Measurements from ENCODE around the gene MXD4.

MXD4 gene

GRCh38 chr4:2258091-2259035, 3.5 kb downstream of the MXD4 start:
- 94% methylated on average over 16 of the region's 18 CpGs for WGBS (ENCODE audit: insufficient coverage)
- ChIA-PET POLR2A (no interaction called here), CTCF (interaction anchor here (1.1 to 2.7 kb wide), 4 partner anchors 12 to 156 kb away, joined by 3 to 9 read pairs (median 4); no protein-coding TSS in a partner anchor)
- Histone ChIP-seq H3K4me1 (ENCODE audit: control extremely low read depth in 1 of 4, control insufficient read depth in 4 of 4, insufficient read depth in 4 of 4, low read length in 3 of 4) (peaks cover 0 to 31% (median 19%) of the 10 kb centered on the region in 4 experiments), H3K27ac (ENCODE audit: insufficient read depth in 1 of 2, low read depth in 1 of 2, low read length in 2 of 2, poor library complexity in 1 of 2, severe bottlenecking in 2 of 2) (no peak overlapping the region), H3K36me3 (ENCODE audit: control insufficient read depth in 4 of 4, insufficient read depth in 4 of 4, low read length in 3 of 4) (peaks cover 4 to 61% (median 19%) of the 10 kb centered on the region in 4 experiments), H3K4me3 (ENCODE audit: control insufficient read depth in 1 of 7, extremely low read depth in 1 of 7, insufficient read depth in 4 of 7, low read depth in 2 of 7, low read length in 6 of 7) (no peak overlapping the region), H3K9me3 (ENCODE audit: control extremely low read depth in 1 of 5, control insufficient read depth in 4 of 5, insufficient read depth in 2 of 5, low read depth in 1 of 5, low read length in 4 of 5) (no peaks in the 10 kb centered on the region), H3K27me3 (replicated peaks in 2 of 5; ENCODE audit: control insufficient read depth in 4 of 5, insufficient read depth in 5 of 5, low read length in 4 of 5) (no peaks in the 10 kb centered on the region)
- no peak for DNase-seq

GRCh38 chr4:2257361-2258081, 4.4 kb downstream of the MXD4 start:
- ChIA-PET POLR2A (interaction anchor here (0.6 to 0.8 kb wide), 2 partner anchors 13 to 34 kb away, joined by 3 read pairs; no protein-coding TSS in a partner anchor), CTCF (interaction anchor here (1.1 to 2.7 kb wide), 5 partner anchors 24 to 156 kb away, joined by 3 to 9 read pairs (median 4); no protein-coding TSS in a partner anchor)
- Histone ChIP-seq H3K9me3 (ENCODE audit: control extremely low read depth in 1 of 5, control insufficient read depth in 4 of 5, insufficient read depth in 2 of 5, low read depth in 1 of 5, low read length in 4 of 5) (no peaks in the 10 kb centered on the region), H3K27me3 (replicated peaks in 2 of 5; ENCODE audit: control insufficient read depth in 4 of 5, insufficient read depth in 5 of 5, low read length in 4 of 5) (no peaks in the 10 kb centered on the region), H3K4me1 (ENCODE audit: control extremely low read depth in 1 of 4, control insufficient read depth in 4 of 4, insufficient read depth in 4 of 4, low read length in 3 of 4) (peaks cover 0 to 25% (median 13%) of the 10 kb centered on the region in 4 experiments), H3K36me3 (ENCODE audit: control insufficient read depth in 4 of 4, insufficient read depth in 4 of 4, low read length in 3 of 4) (peaks cover 4 to 70% (median 23%) of the 10 kb centered on the region in 4 experiments), H3K4me3 (ENCODE audit: control insufficient read depth in 1 of 7, extremely low read depth in 1 of 7, insufficient read depth in 4 of 7, low read depth in 2 of 7, low read length in 6 of 7) (no peak overlapping the region), H3K27ac (ENCODE audit: insufficient read depth in 1 of 2, low read depth in 1 of 2, low read length in 2 of 2, poor library complexity in 1 of 2, severe bottlenecking in 2 of 2) (no peak overlapping the region)
- WGBS (ENCODE audit: insufficient coverage) = 97% methylated on average over 12 of the region's 14 CpGs
- no peak for DNase-seq

- H3K27ac ChIP-seq (ENCODE audit: insufficient read depth in 1 of 2, low read depth in 1 of 2, low read length in 2 of 2, poor library complexity in 1 of 2, severe bottlenecking in 2 of 2) = no peak overlapping the region
- ChIA-PET POLR2A (interaction anchor here (0.8 kb wide), 1 partner anchor 34 kb away, joined by 3 read pairs; no protein-coding TSS in a partner anchor), CTCF (interaction anchor here (1.1 to 2.7 kb wide), 4 partner anchors 25 to 157 kb away, joined by 3 to 9 read pairs (median 4); no protein-coding TSS in a partner anchor)
- WGBS (ENCODE audit: insufficient coverage) = 84% methylated on average over 11 of the region's 12 CpGs
- no peaks in the 10 kb centered on the region for H3K27me3 ChIP-seq (replicated peaks in 2 of 5; ENCODE audit: control insufficient read depth in 4 of 5, insufficient read depth in 5 of 5, low read length in 4 of 5)
- H3K4me1 ChIP-seq (ENCODE audit: control extremely low read depth in 1 of 4, control insufficient read depth in 4 of 4, insufficient read depth in 4 of 4, low read length in 3 of 4) = peaks cover 0 to 24% (median 11%) of the 10 kb centered on the region in 4 experiments
- no peaks in the 10 kb centered on the region for H3K9me3 ChIP-seq (ENCODE audit: control extremely low read depth in 1 of 5, control insufficient read depth in 4 of 5, insufficient read depth in 2 of 5, low read depth in 1 of 5, low read length in 4 of 5)
- H3K36me3 ChIP-seq (ENCODE audit: control insufficient read depth in 4 of 4, insufficient read depth in 4 of 4, low read length in 3 of 4) = peaks cover 4 to 77% (median 23%) of the 10 kb centered on the region in 4 experiments
- no peak for DNase-seq
- H3K4me3 ChIP-seq (ENCODE audit: control insufficient read depth in 1 of 7, extremely low read depth in 1 of 7, insufficient read depth in 4 of 7, low read depth in 2 of 7, low read length in 6 of 7) = no peak overlapping the region
Observed at GRCh38 chr4:2256781-2257191, 5.1 kb downstream of the MXD4 start.

DNA sequence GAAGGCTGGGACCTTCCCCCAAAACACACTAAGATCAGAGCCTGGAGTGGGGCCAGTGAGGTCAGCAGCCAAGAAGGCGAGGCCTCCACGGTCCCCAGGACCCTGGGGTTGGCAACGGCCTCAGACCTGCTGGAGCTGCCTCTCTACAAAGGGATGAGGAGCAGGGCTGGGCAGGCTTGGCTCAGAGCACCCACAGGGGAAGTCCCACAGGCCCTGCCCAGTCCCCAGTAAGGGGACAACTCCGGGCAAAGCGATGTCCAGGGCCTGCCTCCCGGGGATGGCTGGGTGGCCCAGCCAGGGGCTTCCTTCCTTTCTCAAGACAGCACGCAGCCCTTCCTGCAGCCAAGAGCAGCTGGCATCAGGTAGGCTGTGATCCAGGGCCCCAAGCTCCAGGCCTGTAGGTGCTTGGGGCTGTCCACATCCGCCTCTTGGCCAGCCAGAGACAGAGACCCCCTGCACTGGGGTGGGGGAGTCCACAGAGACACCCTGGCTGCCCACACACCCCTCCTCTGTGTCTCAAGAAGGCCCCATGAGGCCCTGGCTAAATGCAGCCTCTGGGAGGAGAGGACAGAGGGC, 5.7 kb downstream of the MXD4 start:
- Histone ChIP-seq H3K4me3 (ENCODE audit: control insufficient read depth in 1 of 7, extremely low read depth in 1 of 7, insufficient read depth in 4 of 7, low read depth in 2 of 7, low read length in 6 of 7) (no peak overlapping the region), H3K4me1 (ENCODE audit: control extremely low read depth in 1 of 4, control insufficient read depth in 4 of 4, insufficient read depth in 4 of 4, low read length in 3 of 4) (peaks cover 0 to 24% (median 11%) of the 10 kb centered on the region in 4 experiments), H3K27ac (ENCODE audit: insufficient read depth in 1 of 2, low read depth in 1 of 2, low read length in 2 of 2, poor library complexity in 1 of 2, severe bottlenecking in 2 of 2) (no peak overlapping the region), H3K27me3 (replicated peaks in 2 of 5; ENCODE audit: control insufficient read depth in 4 of 5, insufficient read depth in 5 of 5, low read length in 4 of 5) (no peaks in the 10 kb centered on the region), H3K9me3 (ENCODE audit: control extremely low read depth in 1 of 5, control insufficient read depth in 4 of 5, insufficient read depth in 2 of 5, low read depth in 1 of 5, low read length in 4 of 5) (no peaks in the 10 kb centered on the region), H3K36me3 (ENCODE audit: control insufficient read depth in 4 of 4, insufficient read depth in 4 of 4, low read length in 3 of 4) (peaks cover 7 to 81% (median 25%) of the 10 kb centered on the region in 4 experiments)
- DNase-seq = no peak
- WGBS (ENCODE audit: insufficient coverage) = 96% methylated on average over 6 of the region's 8 CpGs
- ChIA-PET CTCF (interaction anchor here (1.6 to 2.7 kb wide), 3 partner anchors 26 to 98 kb away, joined by 4 to 9 read pairs (median 4); no protein-coding TSS in a partner anchor), POLR2A (no interaction called here)

- WGBS (ENCODE audit: insufficient coverage) = 89% methylated on average over 17 of the region's 18 CpGs
Observed at GRCh38 chr4:2255501-2256155, 6.3 kb downstream of the MXD4 start.

GRCh38 chr4:2254665-2255500, 7.0 kb downstream of the MXD4 start:
- Histone ChIP-seq H3K36me3 (ENCODE audit: control insufficient read depth in 4 of 4, insufficient read depth in 4 of 4, low read length in 3 of 4) (peaks cover 10 to 95% (median 32%) of the 10 kb centered on the region in 4 experiments), H3K27me3 (replicated peaks in 2 of 5; ENCODE audit: control insufficient read depth in 4 of 5, insufficient read depth in 5 of 5, low read length in 4 of 5) (no peaks in the 10 kb centered on the region), H3K9me3 (ENCODE audit: control extremely low read depth in 1 of 5, control insufficient read depth in 4 of 5, insufficient read depth in 2 of 5, low read depth in 1 of 5, low read length in 4 of 5) (no peaks in the 10 kb centered on the region), H3K4me1 (ENCODE audit: control extremely low read depth in 1 of 4, control insufficient read depth in 4 of 4, insufficient read depth in 4 of 4, low read length in 3 of 4) (peaks cover 0 to 12% (median under 1%) of the 10 kb centered on the region in 4 experiments), H3K4me3 (ENCODE audit: control insufficient read depth in 1 of 7, extremely low read depth in 1 of 7, insufficient read depth in 4 of 7, low read depth in 2 of 7, low read length in 6 of 7) (no peak overlapping the region), H3K27ac (ENCODE audit: insufficient read depth in 1 of 2, low read depth in 1 of 2, low read length in 2 of 2, poor library complexity in 1 of 2, severe bottlenecking in 2 of 2) (no peak overlapping the region)
- ChIA-PET POLR2A (no interaction called here), CTCF (no interaction called here)
- no peak for DNase-seq
- WGBS (ENCODE audit: insufficient coverage) = 94% methylated on average over 23 of the region's 32 CpGs

More at GRCh38 chr4:2255501-2256155, 6.3 kb downstream of the MXD4 start:
- peaks cover 0 to 20% (median 6%) of the 10 kb centered on the region in 4 experiments for H3K4me1 ChIP-seq (ENCODE audit: control extremely low read depth in 1 of 4, control insufficient read depth in 4 of 4, insufficient read depth in 4 of 4, low read length in 3 of 4)
- DNase-seq = no peak
- no peak overlapping the region for H3K27ac ChIP-seq (ENCODE audit: insufficient read depth in 1 of 2, low read depth in 1 of 2, low read length in 2 of 2, poor library complexity in 1 of 2, severe bottlenecking in 2 of 2)
- H3K27me3 ChIP-seq (replicated peaks in 2 of 5; ENCODE audit: control insufficient read depth in 4 of 5, insufficient read depth in 5 of 5, low read length in 4 of 5) = no peaks in the 10 kb centered on the region
- peaks cover 10 to 87% (median 27%) of the 10 kb centered on the region in 4 experiments for H3K36me3 ChIP-seq (ENCODE audit: control insufficient read depth in 4 of 4, insufficient read depth in 4 of 4, low read length in 3 of 4)
- CTCF ChIA-PET = interaction anchor here (1.8 to 2.7 kb wide), 2 partner anchors 36 to 99 kb away, joined by 4 to 9 read pairs; no protein-coding TSS in a partner anchor
- no peaks in the 10 kb centered on the region for H3K9me3 ChIP-seq (ENCODE audit: control extremely low read depth in 1 of 5, control insufficient read depth in 4 of 5, insufficient read depth in 2 of 5, low read depth in 1 of 5, low read length in 4 of 5)
- POLR2A ChIA-PET = no interaction called here
- H3K4me3 ChIP-seq (ENCODE audit: control insufficient read depth in 1 of 7, extremely low read depth in 1 of 7, insufficient read depth in 4 of 7, low read depth in 2 of 7, low read length in 6 of 7) = no peak overlapping the region

Measured in common myeloid progenitor, CD34-positive (primary cell).